Measurements from ENCODE around the gene DCAF15. TPM values are rescaled to one million over a fixed set of nuclear protein-coding genes. Genes with fewer than 3 reads are reported as not detected.

DCAF15 gene
- total RNA-seq, 1 donor from 2014 or later = 28.6 TPM

DNA sequence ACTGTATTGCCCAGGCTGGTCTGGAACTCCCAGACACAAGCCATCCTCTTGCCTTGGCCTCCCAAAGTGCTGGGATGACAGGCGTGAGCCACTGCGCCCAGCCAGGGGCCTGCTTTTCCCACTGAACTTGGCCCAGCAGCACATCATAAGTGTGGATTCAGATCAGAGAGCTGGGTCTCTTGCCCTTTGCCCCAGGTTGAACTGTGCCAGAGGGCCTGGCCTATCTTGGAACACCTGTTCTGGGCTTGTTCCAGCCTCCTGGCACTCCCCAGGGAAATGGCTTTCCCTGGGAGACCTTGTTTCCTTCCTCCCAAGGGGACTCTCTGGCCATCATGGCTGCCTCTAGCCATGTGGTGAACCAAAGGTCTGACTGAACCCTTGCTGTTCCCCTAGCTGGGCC is 42.9 kb upstream of the DCAF15 start:
- no peak overlapping the region for H2AFZ ChIP-seq (replicated peaks)
- H3K79me2 ChIP-seq (ENCODE audit: low read depth) = no peaks in the 10 kb centered on the region
- TF ChIP-seq EZH2phosphoT487 (IDR thresholded peaks at IDR 0.05) = no peak
- TF ChIP-seq, protein P1, sequence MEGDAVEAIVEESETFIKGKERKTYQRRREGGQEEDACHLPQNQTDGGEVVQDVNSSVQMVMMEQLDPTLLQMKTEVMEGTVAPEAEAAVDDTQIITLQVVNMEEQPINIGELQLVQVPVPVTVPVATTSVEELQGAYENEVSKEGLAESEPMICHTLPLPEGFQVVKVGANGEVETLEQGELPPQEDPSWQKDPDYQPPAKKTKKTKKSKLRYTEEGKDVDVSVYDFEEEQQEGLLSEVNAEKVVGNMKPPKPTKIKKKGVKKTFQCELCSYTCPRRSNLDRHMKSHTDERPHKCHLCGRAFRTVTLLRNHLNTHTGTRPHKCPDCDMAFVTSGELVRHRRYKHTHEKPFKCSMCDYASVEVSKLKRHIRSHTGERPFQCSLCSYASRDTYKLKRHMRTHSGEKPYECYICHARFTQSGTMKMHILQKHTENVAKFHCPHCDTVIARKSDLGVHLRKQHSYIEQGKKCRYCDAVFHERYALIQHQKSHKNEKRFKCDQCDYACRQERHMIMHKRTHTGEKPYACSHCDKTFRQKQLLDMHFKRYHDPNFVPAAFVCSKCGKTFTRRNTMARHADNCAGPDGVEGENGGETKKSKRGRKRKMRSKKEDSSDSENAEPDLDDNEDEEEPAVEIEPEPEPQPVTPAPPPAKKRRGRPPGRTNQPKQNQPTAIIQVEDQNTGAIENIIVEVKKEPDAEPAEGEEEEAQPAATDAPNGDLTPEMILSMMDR (IDR thresholded peaks at IDR 0.05) = no peak
- no peak for TF ChIP-seq EZH2 (IDR thresholded peaks at IDR 0.05)
- DNase-seq (ENCODE audit: low spot score) = no peak
- Mint-ChIP-seq H3K27me3 (ENCODE audit: insufficient read depth, low read depth) (no peaks in the 10 kb centered on the region), H3K4me1 (peaks cover 9% of the 10 kb centered on the region), H3K36me3 (peaks cover 6% of the 10 kb centered on the region), H3K27ac (no peak overlapping the region), H3K4me3 (no peak overlapping the region), H3K9me3 (no peaks in the 10 kb centered on the region)
- H3K9ac ChIP-seq = no peak overlapping the region
- H3K4me3 ChIP-seq = no peak overlapping the region
- H3K4me2 ChIP-seq = no peak overlapping the region
- H3K9me3 ChIP-seq (ENCODE audit: low read depth) = no peaks in the 10 kb centered on the region
- H3K27me3 ChIP-seq = peaks cover 10% of the 10 kb centered on the region
- H3F3A ChIP-seq (ENCODE audit: low read depth) = no peaks in the 10 kb centered on the region
- no peaks in the 10 kb centered on the region for H3K4me1 ChIP-seq
- no peaks in the 10 kb centered on the region for H4K20me1 ChIP-seq (ENCODE audit: low read depth)
- no peaks in the 10 kb centered on the region for H3K36me3 ChIP-seq
- H3K27ac ChIP-seq = no peak overlapping the region

GRCh38 chr19:13913352-13913751 is 39.0 kb upstream of the DCAF15 start:
- no peaks in the 10 kb centered on the region for H3K4me1 ChIP-seq
- no peaks in the 10 kb centered on the region for H3K9me3 ChIP-seq (ENCODE audit: low read depth)
- no peaks in the 10 kb centered on the region for H3F3A ChIP-seq (ENCODE audit: low read depth)
- H3K4me3 Mint-ChIP-seq = no peak overlapping the region
- TF ChIP-seq EZH2phosphoT487 (IDR thresholded peaks at IDR 0.05) (no peak), EZH2 (IDR thresholded peaks at IDR 0.05) (no peak)
- TF ChIP-seq, protein P1 (IDR thresholded peaks at IDR 0.05) = no peak
- no peak overlapping the region for H3K27ac Mint-ChIP-seq
- H3K9me3 Mint-ChIP-seq = no peaks in the 10 kb centered on the region
- H3K27me3 Mint-ChIP-seq (ENCODE audit: insufficient read depth, low read depth) = no peaks in the 10 kb centered on the region
- H3K27ac ChIP-seq = no peak overlapping the region
- no peaks in the 10 kb centered on the region for H3K36me3 ChIP-seq
- no peak overlapping the region for H3K9ac ChIP-seq
- no peak overlapping the region for H3K4me3 ChIP-seq
- peaks cover 7% of the 10 kb centered on the region for H3K36me3 Mint-ChIP-seq
- no peaks in the 10 kb centered on the region for H4K20me1 ChIP-seq (ENCODE audit: low read depth)
- H3K79me2 ChIP-seq (ENCODE audit: low read depth) = no peaks in the 10 kb centered on the region
- DNase-seq (ENCODE audit: low spot score) = no peak
- no peak overlapping the region for H3K4me2 ChIP-seq
- H3K27me3 ChIP-seq = no peaks in the 10 kb centered on the region
- H3K4me1 Mint-ChIP-seq = no peaks in the 10 kb centered on the region
- H2AFZ ChIP-seq (replicated peaks) = no peak overlapping the region

- H2AFZ ChIP-seq (replicated peaks) = no peak overlapping the region
- H3K4me3 ChIP-seq = no peak overlapping the region
- no peaks in the 10 kb centered on the region for H3K27me3 ChIP-seq
- H3K36me3 ChIP-seq = no peaks in the 10 kb centered on the region
- H3K27ac ChIP-seq = no peak overlapping the region
- no peak for DNase-seq (ENCODE audit: low spot score)
- H3K79me2 ChIP-seq (ENCODE audit: low read depth) = no peaks in the 10 kb centered on the region
- no peak overlapping the region for H3K4me2 ChIP-seq
- Mint-ChIP-seq H3K27me3 (ENCODE audit: insufficient read depth, low read depth) (no peaks in the 10 kb centered on the region), H3K4me3 (no peak overlapping the region), H3K27ac (no peak overlapping the region), H3K4me1 (no peaks in the 10 kb centered on the region), H3K36me3 (peaks cover 6% of the 10 kb centered on the region), H3K9me3 (no peaks in the 10 kb centered on the region)
- no peaks in the 10 kb centered on the region for H3K9me3 ChIP-seq (ENCODE audit: low read depth)
- no peak for TF ChIP-seq EZH2 (IDR thresholded peaks at IDR 0.05)
- TF ChIP-seq, protein P1 (IDR thresholded peaks at IDR 0.05) = no peak
- no peak for TF ChIP-seq EZH2phosphoT487 (IDR thresholded peaks at IDR 0.05)
- no peaks in the 10 kb centered on the region for H3F3A ChIP-seq (ENCODE audit: low read depth)
- no peaks in the 10 kb centered on the region for H4K20me1 ChIP-seq (ENCODE audit: low read depth)
- no peaks in the 10 kb centered on the region for H3K4me1 ChIP-seq
- H3K9ac ChIP-seq = no peak overlapping the region
Observed at GRCh38 chr19:13914777-13915176, 37.5 kb upstream of the DCAF15 start.
